Superior temporal gyrus (tissue), 1 donor: Measurements from ENCODE around the gene HLA-DMA.

Experiments used
- DNase-seq: peaks from one replicate; pipeline ENCODE4 v3.0.0-alpha.2; 2016; ENCODE audit errors: extremely low spot score

The HLA-DMA gene

GRCh38 chr6:32933661-32934085 is 19.2 kb downstream of the HLA-DMA start:
- DNase-seq = peak; percentile 86

- DNase-seq = no peak
Observed at GRCh38 chr6:32932132-32932868, 20.6 kb downstream of the HLA-DMA start.

GRCh38 chr6:32931211-32931610 is 21.7 kb downstream of the HLA-DMA start:
- no peak for DNase-seq

GRCh38 chr6:32922083-32922482 is 30.8 kb downstream of the HLA-DMA start:
- DNase-seq = no peak

- DNase-seq = no peak
Observed at GRCh38 chr6:32920715-32921114, 32.2 kb downstream of the HLA-DMA start.

- no peak for DNase-seq
Observed at GRCh38 chr6:32912951-32913350, 39.9 kb downstream of the HLA-DMA start.

- no peak for DNase-seq
Observed at GRCh38 chr6:32908897-32909296, 44.0 kb downstream of the HLA-DMA start.

GRCh38 chr6:32906539-32906938 is 46.4 kb downstream of the HLA-DMA start:
- no peak for DNase-seq

GRCh38 chr6:32905078-32905477 is 47.8 kb downstream of the HLA-DMA start:
- no peak for DNase-seq

GRCh38 chr6:32903952-32904351 is 48.9 kb downstream of the HLA-DMA start:
- DNase-seq = no peak
